Brain microvascular endothelial cell (primary cell): ENCODE measurements around the gene IL1R2.

Experiments used
- DNase-seq: peaks from one replicate; pipeline ENCODE4 v3.0.0-alpha.2; 2020
- H3K27ac ChIP-seq: fragments of 250-450 bp; sonication (Bioruptor Pico); 2 replicates; pipeline ENCODE4 v1.5.1; 2020; ENCODE audit warnings: mild to moderate bottlenecking, moderate library complexity
- H3K27me3 ChIP-seq: fragments of 250-450 bp; sonication (Bioruptor Pico); replicated peaks from 2 replicates; pipeline ENCODE4 v1.5.1; 2020; ENCODE audit warnings: mild to moderate bottlenecking
- H3K36me3 ChIP-seq: fragments of 250-450 bp; sonication (Bioruptor Pico); replicated peaks from 2 replicates; pipeline ENCODE4 v1.5.1; 2020; ENCODE audit warnings: mild to moderate bottlenecking
- H3K4me3 ChIP-seq: 2 replicates; pipeline ENCODE4 v1.5.1; 2011; ENCODE audit warnings: low read depth, mild to moderate bottlenecking, control low read depth, low read length, moderate library complexity
- in situ Hi-C: cut with HindIII; loops from 2 replicates; pipeline ENCODE4 v1.10.0; 2017; ENCODE audit warnings: low sequenced_read_pairs, low pct_ligation_motif_present
- TF ChIP-seq, protein P1 (sequence below): IDR thresholded peaks from 2 replicates; pipeline ENCODE4 v1.5.1; 2011; ENCODE audit warnings: low read depth, mild to moderate bottlenecking, moderate library complexity, low read length, control low read depth, inconsistent platforms; ENCODE audit errors: missing control alignments

IL1R2 gene

DNA sequence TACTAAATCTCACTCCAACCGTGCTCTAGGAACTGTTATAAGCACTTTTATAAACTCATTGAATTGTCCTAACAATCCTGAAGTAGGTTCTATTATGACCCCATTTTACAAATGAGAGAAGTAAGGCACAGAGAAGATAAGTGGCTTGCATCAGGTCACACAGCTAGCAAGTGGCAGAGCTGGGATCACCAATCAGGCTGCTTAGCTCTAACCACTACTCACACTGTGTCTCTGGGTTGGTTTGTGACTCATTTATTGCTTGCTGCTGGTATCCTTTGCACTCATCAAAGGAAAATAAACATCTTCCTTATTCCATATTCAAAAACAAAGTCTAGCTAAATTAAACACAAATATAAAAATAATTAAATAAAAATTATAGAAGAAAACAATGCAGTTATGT, 42.5 kb upstream of the IL1R2 start:
- Histone ChIP-seq H3K27me3 (no peaks in the 10 kb centered on the region), H3K36me3 (no peaks in the 10 kb centered on the region), H3K27ac (no peak overlapping the region), H3K4me3 (no peak overlapping the region)
- TF ChIP-seq, protein P1, sequence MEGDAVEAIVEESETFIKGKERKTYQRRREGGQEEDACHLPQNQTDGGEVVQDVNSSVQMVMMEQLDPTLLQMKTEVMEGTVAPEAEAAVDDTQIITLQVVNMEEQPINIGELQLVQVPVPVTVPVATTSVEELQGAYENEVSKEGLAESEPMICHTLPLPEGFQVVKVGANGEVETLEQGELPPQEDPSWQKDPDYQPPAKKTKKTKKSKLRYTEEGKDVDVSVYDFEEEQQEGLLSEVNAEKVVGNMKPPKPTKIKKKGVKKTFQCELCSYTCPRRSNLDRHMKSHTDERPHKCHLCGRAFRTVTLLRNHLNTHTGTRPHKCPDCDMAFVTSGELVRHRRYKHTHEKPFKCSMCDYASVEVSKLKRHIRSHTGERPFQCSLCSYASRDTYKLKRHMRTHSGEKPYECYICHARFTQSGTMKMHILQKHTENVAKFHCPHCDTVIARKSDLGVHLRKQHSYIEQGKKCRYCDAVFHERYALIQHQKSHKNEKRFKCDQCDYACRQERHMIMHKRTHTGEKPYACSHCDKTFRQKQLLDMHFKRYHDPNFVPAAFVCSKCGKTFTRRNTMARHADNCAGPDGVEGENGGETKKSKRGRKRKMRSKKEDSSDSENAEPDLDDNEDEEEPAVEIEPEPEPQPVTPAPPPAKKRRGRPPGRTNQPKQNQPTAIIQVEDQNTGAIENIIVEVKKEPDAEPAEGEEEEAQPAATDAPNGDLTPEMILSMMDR: no peak
- in situ Hi-C loops: no loop called here
- no peak for DNase-seq

DNA sequence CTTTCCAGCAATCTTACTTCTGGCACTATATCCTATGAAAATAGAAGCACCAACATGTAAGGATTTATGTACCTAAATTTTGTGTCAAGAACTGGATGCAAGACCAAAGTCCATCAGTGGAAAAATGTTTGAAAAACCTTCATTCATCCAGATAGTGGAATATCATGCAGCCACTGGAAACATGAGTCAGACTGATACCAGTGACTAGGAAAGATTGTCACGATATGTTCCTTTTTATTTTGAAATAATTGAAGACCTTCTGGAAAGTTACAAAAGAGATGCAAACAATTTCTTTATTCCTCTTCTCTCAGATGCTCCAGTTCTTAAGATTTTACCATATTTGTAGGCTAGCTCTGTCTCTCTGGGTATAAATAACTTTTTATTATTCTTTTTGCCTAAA, 40.5 kb upstream of the IL1R2 start:
- H3K36me3 ChIP-seq: no peaks in the 10 kb centered on the region
- H3K27ac ChIP-seq: no peak overlapping the region
- in situ Hi-C loops: no loop called here
- TF ChIP-seq, protein P1: no peak
- H3K4me3 ChIP-seq: no peak overlapping the region
- no peak for DNase-seq
- no peaks in the 10 kb centered on the region for H3K27me3 ChIP-seq

GRCh38 chr2:101952551-101952950, 39.2 kb upstream of the IL1R2 start:
- DNase-seq: no peak
- in situ Hi-C loops: no loop called here
- TF ChIP-seq, protein P1: no peak
- H3K27me3 ChIP-seq: no peaks in the 10 kb centered on the region
- no peaks in the 10 kb centered on the region for H3K36me3 ChIP-seq
- H3K4me3 ChIP-seq: no peak overlapping the region
- H3K27ac ChIP-seq: no peak overlapping the region

- H3K27me3 ChIP-seq: no peaks in the 10 kb centered on the region
- DNase-seq: no peak
- in situ Hi-C loops: no loop called here
- no peaks in the 10 kb centered on the region for H3K36me3 ChIP-seq
- no peak overlapping the region for H3K27ac ChIP-seq
- TF ChIP-seq, protein P1: no peak
- H3K4me3 ChIP-seq: no peak overlapping the region
Measured at GRCh38 chr2:101956465-101957438, 35.0 kb upstream of the IL1R2 start.

- in situ Hi-C loops: no loop called here
- no peak for DNase-seq
- TF ChIP-seq, protein P1: no peak
- Histone ChIP-seq H3K4me3 (no peak overlapping the region), H3K27ac (no peak overlapping the region), H3K27me3 (no peaks in the 10 kb centered on the region), H3K36me3 (no peaks in the 10 kb centered on the region)
Measured at GRCh38 chr2:101958061-101958460, 33.7 kb upstream of the IL1R2 start.
